ENCODE results near the gene MICOS13. TPM values are rescaled to one million over a fixed set of nuclear protein-coding genes. Genes with fewer than 3 reads are reported as not detected.

Gene MICOS13
- total RNA-seq, 1 donor from 2014 or later: 48.0 TPM

- no peak overlapping the region for H2AFZ ChIP-seq (ENCODE audit: low read depth, low read length)
- no peak overlapping the region for H3K27ac ChIP-seq (ENCODE audit: low read depth, low read length)
- H3K4me3 Mint-ChIP-seq (ENCODE audit: unreplicated experiment): no peak overlapping the region
- H3K9me3 ChIP-seq (ENCODE audit: insufficient read depth, low read depth, low read length): no peaks in the 10 kb centered on the region
- H3K36me3 ChIP-seq (ENCODE audit: insufficient read depth, low read length): peaks cover 26% of the 10 kb centered on the region
- DNase-seq (ENCODE audit: low read depth): no peak
- peaks cover 18% of the 10 kb centered on the region for H3K4me1 Mint-ChIP-seq (ENCODE audit: low read depth, unreplicated experiment)
- no peak for TF ChIP-seq CTCF (IDR thresholded peaks at IDR 0.05; ENCODE audit: insufficient read depth, low read depth, low read length)
- TF ChIP-seq EZH2 (IDR thresholded peaks at IDR 0.05; ENCODE audit: insufficient read depth, low read length): no peak
- H3K4me2 ChIP-seq (ENCODE audit: low read length): no peak overlapping the region
- H3K9me3 Mint-ChIP-seq (ENCODE audit: unreplicated experiment): no peaks in the 10 kb centered on the region
- peaks cover 6% of the 10 kb centered on the region for H3K4me1 ChIP-seq (ENCODE audit: insufficient read depth, low read length)
- H3K79me2 ChIP-seq (ENCODE audit: insufficient read depth, low read length): peaks cover 99% of the 10 kb centered on the region
- peaks cover 94% of the 10 kb centered on the region for H4K20me1 ChIP-seq (ENCODE audit: insufficient read depth, low read length)
- H3K27me3 Mint-ChIP-seq (ENCODE audit: low read depth, unreplicated experiment): no peaks in the 10 kb centered on the region
- H3K4me3 ChIP-seq (ENCODE audit: insufficient read depth, low read depth, low read length): no peak overlapping the region
- H3K27me3 ChIP-seq (ENCODE audit: insufficient read depth, low read length): no peaks in the 10 kb centered on the region
- H3K9ac ChIP-seq (ENCODE audit: low read length): no peak overlapping the region
- peak overlapping the region; percentile 64 for H3K27ac Mint-ChIP-seq (ENCODE audit: unreplicated experiment)
- peaks cover 14% of the 10 kb centered on the region for H3K36me3 Mint-ChIP-seq (ENCODE audit: low read depth, unreplicated experiment)
- no peak for FAIRE-seq
These were observed 39.1 kb downstream of the MICOS13 start for GRCh38 chr19:5641171-5641570.

GRCh38 chr19:5637971-5638370 is 42.3 kb downstream of the MICOS13 start:
- Histone ChIP-seq H3K4me1 (ENCODE audit: insufficient read depth, low read length) (no peaks in the 10 kb centered on the region), H3K27me3 (ENCODE audit: insufficient read depth, low read length) (no peaks in the 10 kb centered on the region), H3K4me2 (ENCODE audit: low read length) (no peak overlapping the region), H3K9me3 (ENCODE audit: insufficient read depth, low read depth, low read length) (no peaks in the 10 kb centered on the region), H4K20me1 (ENCODE audit: insufficient read depth, low read length) (peaks cover 93% of the 10 kb centered on the region), H3K36me3 (ENCODE audit: insufficient read depth, low read length) (peaks cover 17% of the 10 kb centered on the region), H3K79me2 (ENCODE audit: insufficient read depth, low read length) (peaks cover 98% of the 10 kb centered on the region), H3K9ac (ENCODE audit: low read length) (no peak overlapping the region), H3K4me3 (ENCODE audit: insufficient read depth, low read depth, low read length) (no peak overlapping the region), H3K27ac (ENCODE audit: low read depth, low read length) (no peak overlapping the region), H2AFZ (ENCODE audit: low read depth, low read length) (no peak overlapping the region)
- TF ChIP-seq CTCF (IDR thresholded peaks at IDR 0.05; ENCODE audit: insufficient read depth, low read depth, low read length): no peak
- no peak for TF ChIP-seq EZH2 (IDR thresholded peaks at IDR 0.05; ENCODE audit: insufficient read depth, low read length)
- H3K4me3 Mint-ChIP-seq (ENCODE audit: unreplicated experiment): no peak overlapping the region
- peaks cover 5% of the 10 kb centered on the region for H3K36me3 Mint-ChIP-seq (ENCODE audit: low read depth, unreplicated experiment)
- no peak for DNase-seq (ENCODE audit: low read depth)
- no peak for FAIRE-seq
- H3K27ac Mint-ChIP-seq (ENCODE audit: unreplicated experiment): no peak overlapping the region
- H3K4me1 Mint-ChIP-seq (ENCODE audit: low read depth, unreplicated experiment): peaks cover 6% of the 10 kb centered on the region
- no peaks in the 10 kb centered on the region for H3K9me3 Mint-ChIP-seq (ENCODE audit: unreplicated experiment)
- no peaks in the 10 kb centered on the region for H3K27me3 Mint-ChIP-seq (ENCODE audit: low read depth, unreplicated experiment)

- peaks cover 92% of the 10 kb centered on the region for H4K20me1 ChIP-seq (ENCODE audit: insufficient read depth, low read length)
- H3K27me3 ChIP-seq (ENCODE audit: insufficient read depth, low read length): no peaks in the 10 kb centered on the region
- H3K27me3 Mint-ChIP-seq (ENCODE audit: low read depth, unreplicated experiment): no peaks in the 10 kb centered on the region
- no peaks in the 10 kb centered on the region for H3K36me3 Mint-ChIP-seq (ENCODE audit: low read depth, unreplicated experiment)
- H3K9me3 ChIP-seq (ENCODE audit: insufficient read depth, low read depth, low read length): no peaks in the 10 kb centered on the region
- peaks cover 97% of the 10 kb centered on the region for H3K79me2 ChIP-seq (ENCODE audit: insufficient read depth, low read length)
- H3K27ac ChIP-seq (ENCODE audit: low read depth, low read length): no peak overlapping the region
- H3K4me2 ChIP-seq (ENCODE audit: low read length): no peak overlapping the region
- H3K36me3 ChIP-seq (ENCODE audit: insufficient read depth, low read length): no peaks in the 10 kb centered on the region
- peaks cover 12% of the 10 kb centered on the region for H3K4me1 Mint-ChIP-seq (ENCODE audit: low read depth, unreplicated experiment)
- no peak overlapping the region for H3K4me3 ChIP-seq (ENCODE audit: insufficient read depth, low read depth, low read length)
- DNase-seq (ENCODE audit: low read depth): no peak
- no peak for FAIRE-seq
- H3K4me1 ChIP-seq (ENCODE audit: insufficient read depth, low read length): no peaks in the 10 kb centered on the region
- no peak overlapping the region for H3K4me3 Mint-ChIP-seq (ENCODE audit: unreplicated experiment)
- H2AFZ ChIP-seq (ENCODE audit: low read depth, low read length): no peak overlapping the region
- H3K9me3 Mint-ChIP-seq (ENCODE audit: unreplicated experiment): no peaks in the 10 kb centered on the region
- H3K27ac Mint-ChIP-seq (ENCODE audit: unreplicated experiment): no peak overlapping the region
- TF ChIP-seq EZH2 (IDR thresholded peaks at IDR 0.05; ENCODE audit: insufficient read depth, low read length) (no peak), CTCF (IDR thresholded peaks at IDR 0.05; ENCODE audit: insufficient read depth, low read depth, low read length) (no peak)
- H3K9ac ChIP-seq (ENCODE audit: low read length): no peak overlapping the region
These were observed 44.9 kb downstream of the MICOS13 start for GRCh38 chr19:5635427-5635826.

All from astrocyte (in vitro differentiated cells and primary cell).